ENCODE results near the gene NAPSA. TPM values are rescaled to one million over a fixed set of nuclear protein-coding genes. Genes with fewer than 3 reads are reported as not detected.
A peak's percentile ranks its signal among the peaks of the same experiment; 100 is the strongest.

The NAPSA gene
- total and polyA plus RNA-seq, 9 of the 15 experiments (the other 6 are each of a cell fraction or from before 2014, with no cell fraction given), result 0.25 to 1.9 (median 0.69) TPM

GRCh38 chr19:50330365-50331078 lies 34.9 kb downstream of the NAPSA start (continued):
- TF ChIP-seq ZNF407 (IDR thresholded peaks at IDR 0.05; ENCODE audit: low read depth) (peak; percentile 61; the same call in 1 of the 2 replicates), POLR3G (IDR thresholded peaks at IDR 0.05; ENCODE audit: extremely low read depth, insufficient read length, insufficient replicate concordance) (no peak), RFX7 (CRISPR knock-in tag; IDR thresholded peaks at IDR 0.05) (no peak), NONO (IDR thresholded peaks at IDR 0.05; ENCODE audit: low read depth in 2 of 2, low read length in 1 of 2) (no peak), TARDBP (IDR thresholded peaks at IDR 0.05) (0 out of 2 replicates have a peak, but pooled peaks have one; percentile 50), ZNF699 (CRISPR knock-in tag; IDR thresholded peaks at IDR 0.05; ENCODE audit: insufficient replicate concordance) (no peak), SMARCE1 (IDR thresholded peaks at IDR 0.05) (peak; percentile 32; the same call in 1 of the 2 replicates), CCNT2 (IDR thresholded peaks at IDR 0.05; ENCODE audit: borderline replicate concordance, extremely low read depth, insufficient read length, low read depth, low read length) (peak; percentile 88), ZNF830 (CRISPR knock-in tag; IDR thresholded peaks at IDR 0.05) (no peak), ARID4B (CRISPR knock-in tag; IDR thresholded peaks at IDR 0.05) (no peak), RFX5 (IDR thresholded peaks at IDR 0.05; ENCODE audit: low read depth, low read length) (no peak)
- TF ChIP-seq, protein P1, sequence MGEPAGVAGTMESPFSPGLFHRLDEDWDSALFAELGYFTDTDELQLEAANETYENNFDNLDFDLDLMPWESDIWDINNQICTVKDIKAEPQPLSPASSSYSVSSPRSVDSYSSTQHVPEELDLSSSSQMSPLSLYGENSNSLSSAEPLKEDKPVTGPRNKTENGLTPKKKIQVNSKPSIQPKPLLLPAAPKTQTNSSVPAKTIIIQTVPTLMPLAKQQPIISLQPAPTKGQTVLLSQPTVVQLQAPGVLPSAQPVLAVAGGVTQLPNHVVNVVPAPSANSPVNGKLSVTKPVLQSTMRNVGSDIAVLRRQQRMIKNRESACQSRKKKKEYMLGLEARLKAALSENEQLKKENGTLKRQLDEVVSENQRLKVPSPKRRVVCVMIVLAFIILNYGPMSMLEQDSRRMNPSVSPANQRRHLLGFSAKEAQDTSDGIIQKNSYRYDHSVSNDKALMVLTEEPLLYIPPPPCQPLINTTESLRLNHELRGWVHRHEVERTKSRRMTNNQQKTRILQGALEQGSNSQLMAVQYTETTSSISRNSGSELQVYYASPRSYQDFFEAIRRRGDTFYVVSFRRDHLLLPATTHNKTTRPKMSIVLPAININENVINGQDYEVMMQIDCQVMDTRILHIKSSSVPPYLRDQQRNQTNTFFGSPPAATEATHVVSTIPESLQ (CRISPR knock-in tag; IDR thresholded peaks at IDR 0.05), result no peak

Measured in K562 (cell line).